ENCODE results near the gene SCNN1A. TPM values are rescaled to one million over a fixed set of nuclear protein-coding genes. Genes with fewer than 3 reads are reported as not detected.

The SCNN1A gene
- total RNA-seq, 1 experiment from 2014 or later: 2.9 TPM

GRCh38 chr12:6393109-6393508 lies 17.7 kb upstream of the SCNN1A start:
- no peaks in the 10 kb centered on the region for H3K9me2 ChIP-seq (replicated peaks; ENCODE audit: low read length)
- H3K27ac ChIP-seq (ENCODE audit: low read length): no peak overlapping the region
- no peak overlapping the region for H3K4me2 ChIP-seq (ENCODE audit: low read length)
- CTCF ChIA-PET: no interaction called here
- ATAC-seq: no peak
- BruUV-seq (replicated peaks): no TSS peak
- H4K20me1 ChIP-seq (ENCODE audit: low read length): no peaks in the 10 kb centered on the region
- intact Hi-C loops (cut with micrococcal nuclease): no loop called here
- peaks cover 3% of the 10 kb centered on the region; the same call in 1 of the 2 replicates for H3K79me2 ChIP-seq (ENCODE audit: low read length)
- H3K9me3 ChIP-seq (ENCODE audit: low read length): no peaks in the 10 kb centered on the region
- no peak overlapping the region for H3K9ac ChIP-seq (ENCODE audit: low read length)
- no peaks in the 10 kb centered on the region for H3K4me1 ChIP-seq (ENCODE audit: insufficient read depth, low read length)
- H2AFZ ChIP-seq (ENCODE audit: low read length): no peak overlapping the region
- DNase-seq: no peak
- no peaks in the 10 kb centered on the region for H3F3A ChIP-seq (ENCODE audit: low read length, unreplicated experiment)
- H3K27me3 ChIP-seq (ENCODE audit: low read length): no peaks in the 10 kb centered on the region
- TF ChIP-seq EZH2 (IDR thresholded peaks at IDR 0.05; ENCODE audit: low read length, unreplicated experiment): no peak
- no peak for TF ChIP-seq EZH2phosphoT487 (IDR thresholded peaks at IDR 0.05; ENCODE audit: borderline replicate concordance, low read length)
- peaks cover 16% of the 10 kb centered on the region for H3K36me3 ChIP-seq (ENCODE audit: low read depth, low read length)
- no peak overlapping the region for H3K4me3 ChIP-seq (ENCODE audit: low read length)
- POLR2A ChIA-PET (ENCODE audit: unreplicated experiment): interaction anchor here (0.6 kb wide), 1 partner anchor 65 kb away, joined by 4 read pairs; no protein-coding TSS in a partner anchor

- intact Hi-C loops (cut with micrococcal nuclease): no loop called here
- Histone ChIP-seq H3K4me3 (ENCODE audit: low read length) (no peak overlapping the region), H3K9me2 (replicated peaks; ENCODE audit: low read length) (no peaks in the 10 kb centered on the region), H3K27ac (ENCODE audit: low read length) (no peak overlapping the region), H3K4me1 (ENCODE audit: insufficient read depth, low read length) (no peaks in the 10 kb centered on the region), H3K4me2 (ENCODE audit: low read length) (no peak overlapping the region), H4K20me1 (ENCODE audit: low read length) (no peaks in the 10 kb centered on the region), H3K27me3 (ENCODE audit: low read length) (no peaks in the 10 kb centered on the region), H3K79me2 (ENCODE audit: low read length) (peaks cover 8% of the 10 kb centered on the region), H3K9me3 (ENCODE audit: low read length) (no peaks in the 10 kb centered on the region), H3K9ac (ENCODE audit: low read length) (no peak overlapping the region), H2AFZ (ENCODE audit: low read length) (no peak overlapping the region), H3F3A (ENCODE audit: low read length, unreplicated experiment) (no peaks in the 10 kb centered on the region), H3K36me3 (ENCODE audit: low read depth, low read length) (peaks cover 17% of the 10 kb centered on the region)
- DNase-seq: no peak
- CTCF ChIA-PET: no interaction called here
- TF ChIP-seq EZH2 (IDR thresholded peaks at IDR 0.05; ENCODE audit: low read length, unreplicated experiment) (no peak), CTCF (conservative IDR thresholded peaks at IDR 0.05; ENCODE audit: low read depth, low read length) (no peak), EZH2phosphoT487 (IDR thresholded peaks at IDR 0.05; ENCODE audit: borderline replicate concordance, low read length) (no peak)
- ATAC-seq: peak; percentile 44; the same call in 1 of the 2 replicates
- POLR2A ChIA-PET (ENCODE audit: unreplicated experiment): interaction anchor here (0.6 kb wide), 1 partner anchor 65 kb away, joined by 4 read pairs; no protein-coding TSS in a partner anchor
- no TSS peak for BruUV-seq (replicated peaks)
Measured at GRCh38 chr12:6392504-6392903, 17.1 kb upstream of the SCNN1A start.

- no peaks in the 10 kb centered on the region for H3K9me2 ChIP-seq (replicated peaks; ENCODE audit: low read length)
- H3K79me2 ChIP-seq (ENCODE audit: low read length): peaks cover 23% of the 10 kb centered on the region
- BruUV-seq (replicated peaks): TSS peak; percentile 23
- no peak overlapping the region for H3K9ac ChIP-seq (ENCODE audit: low read length)
- CTCF ChIA-PET: no interaction called here
- peaks cover 30% of the 10 kb centered on the region for H3K36me3 ChIP-seq (ENCODE audit: low read depth, low read length)
- DNase-seq (no peak), ATAC-seq (no peak)
- no peak overlapping the region for H3K4me2 ChIP-seq (ENCODE audit: low read length)
- no peaks in the 10 kb centered on the region for H3K9me3 ChIP-seq (ENCODE audit: low read length)
- intact Hi-C loops (cut with micrococcal nuclease): no loop called here
- H3K4me3 ChIP-seq (ENCODE audit: low read length): no peak overlapping the region
- POLR2A ChIA-PET (ENCODE audit: unreplicated experiment): no interaction called here
- TF ChIP-seq CTCF (conservative IDR thresholded peaks at IDR 0.05; ENCODE audit: low read depth, low read length) (no peak), EZH2phosphoT487 (IDR thresholded peaks at IDR 0.05; ENCODE audit: borderline replicate concordance, low read length) (no peak), EZH2 (IDR thresholded peaks at IDR 0.05; ENCODE audit: low read length, unreplicated experiment) (no peak)
- H3K4me1 ChIP-seq (ENCODE audit: insufficient read depth, low read length): peaks cover 2% of the 10 kb centered on the region
- no peaks in the 10 kb centered on the region for H3K27me3 ChIP-seq (ENCODE audit: low read length)
- H3K27ac ChIP-seq (ENCODE audit: low read length): no peak overlapping the region
- H3F3A ChIP-seq (ENCODE audit: low read length, unreplicated experiment): no peaks in the 10 kb centered on the region
- H2AFZ ChIP-seq (ENCODE audit: low read length): no peak overlapping the region
- H4K20me1 ChIP-seq (ENCODE audit: low read length): no peaks in the 10 kb centered on the region
Measured at GRCh38 chr12:6391013-6391412, 15.7 kb upstream of the SCNN1A start.

Measured in PC-3 (cell line).